ENCODE data around the gene LSM3.
A peak's percentile ranks its signal among the peaks of the same experiment; 100 is the strongest.

The LSM3 gene

GRCh38 chr3:14199641-14200040, 21.0 kb downstream of the LSM3 start:
- DNase-seq (ENCODE audit: low spot score in 2 of 2) (no peak), ATAC-seq (replicated peaks; ENCODE audit: extremely low read depth, poor library complexity, severe bottlenecking) (no peak)
- H3K4me1 Mint-ChIP-seq, result peaks cover 6% of the 10 kb centered on the region
- no peak overlapping the region for H3K4me3 Mint-ChIP-seq
- peak overlapping the region; percentile 26 for H3K27ac Mint-ChIP-seq (ENCODE audit: low read depth)
- H3K36me3 Mint-ChIP-seq (ENCODE audit: insufficient read depth), result peaks cover 33% of the 10 kb centered on the region
- no peaks in the 10 kb centered on the region for H3K9me3 Mint-ChIP-seq
- no peaks in the 10 kb centered on the region for H3K27me3 Mint-ChIP-seq

- peak overlapping the region; percentile 26 for H3K27ac Mint-ChIP-seq (ENCODE audit: low read depth)
- H3K27me3 Mint-ChIP-seq, result no peaks in the 10 kb centered on the region
- H3K4me1 Mint-ChIP-seq, result peaks cover 6% of the 10 kb centered on the region
- ATAC-seq (replicated peaks; ENCODE audit: extremely low read depth, poor library complexity, severe bottlenecking) (no peak), DNase-seq (ENCODE audit: low spot score in 2 of 2) (no peak)
- H3K9me3 Mint-ChIP-seq, result no peaks in the 10 kb centered on the region
- H3K4me3 Mint-ChIP-seq, result no peak overlapping the region
- peaks cover 31% of the 10 kb centered on the region for H3K36me3 Mint-ChIP-seq (ENCODE audit: insufficient read depth)
Measured at GRCh38 chr3:14200276-14200675, 21.7 kb downstream of the LSM3 start.

- peaks cover 6% of the 10 kb centered on the region for H3K4me1 Mint-ChIP-seq
- peaks cover 31% of the 10 kb centered on the region for H3K36me3 Mint-ChIP-seq (ENCODE audit: insufficient read depth)
- ATAC-seq (replicated peaks; ENCODE audit: extremely low read depth, poor library complexity, severe bottlenecking) (no peak), DNase-seq (ENCODE audit: low spot score in 2 of 2) (no peak)
- no peak overlapping the region for H3K27ac Mint-ChIP-seq (ENCODE audit: low read depth)
- no peaks in the 10 kb centered on the region for H3K27me3 Mint-ChIP-seq
- no peaks in the 10 kb centered on the region for H3K9me3 Mint-ChIP-seq
- no peak overlapping the region for H3K4me3 Mint-ChIP-seq
Measured at GRCh38 chr3:14200841-14201240, 22.2 kb downstream of the LSM3 start.

GRCh38 chr3:14201940-14202684, 23.5 kb downstream of the LSM3 start:
- H3K36me3 Mint-ChIP-seq (ENCODE audit: insufficient read depth), result peaks cover 25% of the 10 kb centered on the region
- no peaks in the 10 kb centered on the region for H3K9me3 Mint-ChIP-seq
- no peak for DNase-seq (ENCODE audit: low spot score in 2 of 2)
- H3K27me3 Mint-ChIP-seq, result no peaks in the 10 kb centered on the region
- H3K4me3 Mint-ChIP-seq, result no peak overlapping the region
- ATAC-seq (replicated peaks; ENCODE audit: extremely low read depth, poor library complexity, severe bottlenecking), result no peak
- no peak overlapping the region for H3K27ac Mint-ChIP-seq (ENCODE audit: low read depth)
- peaks cover 6% of the 10 kb centered on the region for H3K4me1 Mint-ChIP-seq

- DNase-seq (ENCODE audit: low spot score in 2 of 2), result no peak
- H3K27ac Mint-ChIP-seq (ENCODE audit: low read depth), result no peak overlapping the region
- H3K9me3 Mint-ChIP-seq, result no peaks in the 10 kb centered on the region
Measured at GRCh38 chr3:14202874-14203520, 24.4 kb downstream of the LSM3 start.

GRCh38 chr3:14203521-14204079, 25.0 kb downstream of the LSM3 start:
- Mint-ChIP-seq H3K4me1 (peaks cover 6% of the 10 kb centered on the region), H3K9me3 (no peaks in the 10 kb centered on the region), H3K4me3 (no peak overlapping the region), H3K27me3 (no peaks in the 10 kb centered on the region), H3K27ac (ENCODE audit: low read depth) (no peak overlapping the region), H3K36me3 (ENCODE audit: insufficient read depth) (peaks cover 12% of the 10 kb centered on the region)
- DNase-seq (ENCODE audit: low spot score in 2 of 2), result no peak
- ATAC-seq (replicated peaks; ENCODE audit: extremely low read depth, poor library complexity, severe bottlenecking), result no peak

More at GRCh38 chr3:14202874-14203520, 24.4 kb downstream of the LSM3 start:
- Mint-ChIP-seq H3K4me1 (peaks cover 6% of the 10 kb centered on the region), H3K27me3 (no peaks in the 10 kb centered on the region), H3K4me3 (no peak overlapping the region), H3K36me3 (ENCODE audit: insufficient read depth) (peaks cover 17% of the 10 kb centered on the region)
- no peak for ATAC-seq (replicated peaks; ENCODE audit: extremely low read depth, poor library complexity, severe bottlenecking)

GRCh38 chr3:14204515-14205284, 26.1 kb downstream of the LSM3 start:
- ATAC-seq (replicated peaks; ENCODE audit: extremely low read depth, poor library complexity, severe bottlenecking) (no peak), DNase-seq (ENCODE audit: low spot score in 2 of 2) (no peak)
- Mint-ChIP-seq H3K36me3 (ENCODE audit: insufficient read depth) (peaks cover 5% of the 10 kb centered on the region), H3K9me3 (no peaks in the 10 kb centered on the region), H3K27me3 (no peaks in the 10 kb centered on the region), H3K27ac (ENCODE audit: low read depth) (no peak overlapping the region), H3K4me1 (peaks cover 6% of the 10 kb centered on the region), H3K4me3 (no peak overlapping the region)

GRCh38 chr3:14206548-14207177, 28.0 kb downstream of the LSM3 start:
- Mint-ChIP-seq H3K4me3 (no peak overlapping the region), H3K27me3 (no peaks in the 10 kb centered on the region), H3K36me3 (ENCODE audit: insufficient read depth) (no peaks in the 10 kb centered on the region), H3K9me3 (no peaks in the 10 kb centered on the region), H3K4me1 (peaks cover 6% of the 10 kb centered on the region), H3K27ac (ENCODE audit: low read depth) (no peak overlapping the region)
- DNase-seq (ENCODE audit: low spot score in 2 of 2), result no peak
- no peak for ATAC-seq (replicated peaks; ENCODE audit: extremely low read depth, poor library complexity, severe bottlenecking)

GRCh38 chr3:14208168-14208567, 29.6 kb downstream of the LSM3 start:
- Mint-ChIP-seq H3K9me3 (no peaks in the 10 kb centered on the region), H3K4me1 (peaks cover 6% of the 10 kb centered on the region), H3K27ac (ENCODE audit: low read depth) (no peak overlapping the region), H3K27me3 (peaks cover 13% of the 10 kb centered on the region), H3K36me3 (ENCODE audit: insufficient read depth) (no peaks in the 10 kb centered on the region), H3K4me3 (no peak overlapping the region)
- DNase-seq (ENCODE audit: low spot score in 2 of 2) (no peak), ATAC-seq (replicated peaks; ENCODE audit: extremely low read depth, poor library complexity, severe bottlenecking) (no peak)

GRCh38 chr3:14208977-14209394, 30.4 kb downstream of the LSM3 start:
- no peaks in the 10 kb centered on the region for H3K9me3 Mint-ChIP-seq
- H3K4me3 Mint-ChIP-seq, result no peak overlapping the region
- DNase-seq (ENCODE audit: low spot score in 2 of 2) (no peak), ATAC-seq (replicated peaks; ENCODE audit: extremely low read depth, poor library complexity, severe bottlenecking) (no peak)
- H3K36me3 Mint-ChIP-seq (ENCODE audit: insufficient read depth), result no peaks in the 10 kb centered on the region
- H3K27me3 Mint-ChIP-seq, result peaks cover 13% of the 10 kb centered on the region
- H3K4me1 Mint-ChIP-seq, result no peaks in the 10 kb centered on the region
- H3K27ac Mint-ChIP-seq (ENCODE audit: low read depth), result no peak overlapping the region

GRCh38 chr3:14209581-14210289, 31.1 kb downstream of the LSM3 start:
- no peak overlapping the region for H3K27ac Mint-ChIP-seq (ENCODE audit: low read depth)
- H3K36me3 Mint-ChIP-seq (ENCODE audit: insufficient read depth), result no peaks in the 10 kb centered on the region
- H3K4me1 Mint-ChIP-seq, result no peaks in the 10 kb centered on the region
- ATAC-seq (replicated peaks; ENCODE audit: extremely low read depth, poor library complexity, severe bottlenecking) (no peak), DNase-seq (ENCODE audit: low spot score in 2 of 2) (no peak)
- peaks cover 13% of the 10 kb centered on the region for H3K27me3 Mint-ChIP-seq
- H3K4me3 Mint-ChIP-seq, result no peak overlapping the region
- H3K9me3 Mint-ChIP-seq, result no peaks in the 10 kb centered on the region

GRCh38 chr3:14210290-14210688, 31.7 kb downstream of the LSM3 start:
- no peak for ATAC-seq (replicated peaks; ENCODE audit: extremely low read depth, poor library complexity, severe bottlenecking)
- H3K27me3 Mint-ChIP-seq, result peaks cover 13% of the 10 kb centered on the region
- no peaks in the 10 kb centered on the region for H3K4me1 Mint-ChIP-seq
- no peak overlapping the region for H3K27ac Mint-ChIP-seq (ENCODE audit: low read depth)
- no peak overlapping the region for H3K4me3 Mint-ChIP-seq
- no peak for DNase-seq (ENCODE audit: low spot score in 2 of 2)
- no peaks in the 10 kb centered on the region for H3K9me3 Mint-ChIP-seq
- H3K36me3 Mint-ChIP-seq (ENCODE audit: insufficient read depth), result no peaks in the 10 kb centered on the region
